ENCODE data around the gene FBXO33. TPM values are rescaled to one million over a fixed set of nuclear protein-coding genes. Genes with fewer than 3 reads are reported as not detected.
A peak's percentile ranks its signal among the peaks of the same experiment; 100 is the strongest.

FBXO33 gene
- total RNA-seq, 1 experiment from 2014 or later: 12.8 TPM

DNA sequence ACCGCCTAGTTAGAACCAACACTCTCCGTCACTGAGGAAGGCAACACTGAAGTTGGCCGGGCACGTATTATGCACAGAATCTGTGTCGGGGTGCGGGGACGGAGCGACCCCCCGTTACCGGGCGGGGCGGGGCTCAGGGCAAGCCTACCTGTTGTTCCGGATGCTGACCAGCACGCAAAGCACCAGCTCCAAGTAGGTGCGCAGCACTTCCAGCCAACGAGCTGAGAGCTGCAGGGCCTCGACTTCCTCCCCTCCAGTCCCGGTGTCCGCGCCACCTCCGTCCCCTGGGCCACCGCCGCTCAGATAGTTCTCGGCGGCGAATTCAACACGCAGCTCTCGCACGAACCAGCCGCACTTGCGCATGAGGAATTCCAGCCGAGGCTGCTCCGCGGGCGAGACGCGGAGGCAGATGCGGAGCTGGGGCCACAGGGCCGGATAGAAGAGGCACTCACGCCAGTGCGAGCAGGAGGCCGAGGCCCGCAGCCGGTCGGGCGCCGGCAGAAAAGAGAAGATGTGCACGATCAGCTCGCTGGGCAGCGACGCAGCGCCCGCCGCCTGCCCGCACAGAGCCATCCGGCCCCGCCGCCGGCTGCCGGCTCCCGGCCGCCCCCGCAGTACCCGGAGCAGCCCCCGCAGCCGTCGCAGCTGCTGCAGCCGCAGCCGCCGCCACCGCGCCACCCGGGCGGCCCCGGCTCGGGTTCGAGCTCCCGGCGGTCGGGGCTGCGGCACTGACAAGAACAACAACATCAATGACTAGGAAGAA is 636 bp downstream of the FBXO33 start:
- DNase-seq (ENCODE audit: low read depth): peak; percentile 24

GRCh38 chr14:39430762-39431415 is 1.3 kb downstream of the FBXO33 start:
- DNase-seq (ENCODE audit: low read depth): no peak

- no peak for DNase-seq (ENCODE audit: low read depth)
Observed at GRCh38 chr14:39428118-39428517, 4.1 kb downstream of the FBXO33 start.

- DNase-seq (ENCODE audit: low read depth): peak; percentile 69
Observed at GRCh38 chr14:39426605-39427004, 5.6 kb downstream of the FBXO33 start.

- no peak for DNase-seq (ENCODE audit: low read depth)
Observed at GRCh38 chr14:39425947-39426346, 6.3 kb downstream of the FBXO33 start.

DNA sequence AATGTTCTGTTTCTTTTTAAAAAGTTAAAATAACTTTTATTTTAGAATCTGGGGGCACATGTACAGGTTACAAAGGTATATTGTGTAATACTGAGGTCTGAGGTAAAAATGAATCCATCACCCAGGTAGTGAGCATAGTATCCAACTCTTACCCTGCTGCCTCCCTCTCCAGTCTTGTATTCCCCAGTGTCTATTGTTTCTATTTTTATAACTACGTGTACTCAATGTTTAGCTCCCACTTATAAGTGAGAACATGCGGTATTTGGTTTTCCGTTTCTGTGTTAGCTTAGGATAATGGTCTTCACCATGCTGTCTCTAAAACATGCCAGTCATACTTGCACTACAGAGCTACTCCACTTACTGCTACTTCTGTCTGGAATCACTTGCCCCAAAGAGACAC is 8.4 kb downstream of the FBXO33 start:
- DNase-seq (ENCODE audit: low read depth): no peak

GRCh38 chr14:39422243-39422642 is 10.0 kb downstream of the FBXO33 start:
- no peak for DNase-seq (ENCODE audit: low read depth)

- no peak for DNase-seq (ENCODE audit: low read depth)
Observed at GRCh38 chr14:39419272-39419671, 13.0 kb downstream of the FBXO33 start.

DNA sequence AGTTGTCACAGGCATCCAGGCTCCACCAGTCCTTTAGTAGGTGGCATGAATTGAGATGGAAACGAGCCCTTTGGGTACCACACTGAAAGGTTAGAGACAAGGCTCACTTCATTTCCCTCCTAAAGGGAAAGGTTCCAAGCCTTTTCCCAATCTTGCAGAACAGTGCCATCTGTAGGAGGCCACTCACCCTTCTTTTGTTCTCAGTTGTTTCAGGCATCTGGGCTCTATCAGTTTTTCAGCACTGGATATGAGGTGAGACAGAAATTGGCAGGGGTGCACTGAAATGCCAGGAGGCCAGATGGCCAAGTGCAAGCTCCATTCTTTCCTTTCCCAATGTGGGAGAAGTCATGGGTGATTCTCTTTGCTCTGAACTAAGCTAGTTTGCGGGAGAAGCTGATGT is 15.2 kb downstream of the FBXO33 start:
- no peak for DNase-seq (ENCODE audit: low read depth)

GRCh38 chr14:39416072-39416471 is 16.2 kb downstream of the FBXO33 start:
- no peak for DNase-seq (ENCODE audit: low read depth)

GRCh38 chr14:39406560-39406959 is 25.7 kb downstream of the FBXO33 start:
- DNase-seq (ENCODE audit: low read depth): no peak

DNA sequence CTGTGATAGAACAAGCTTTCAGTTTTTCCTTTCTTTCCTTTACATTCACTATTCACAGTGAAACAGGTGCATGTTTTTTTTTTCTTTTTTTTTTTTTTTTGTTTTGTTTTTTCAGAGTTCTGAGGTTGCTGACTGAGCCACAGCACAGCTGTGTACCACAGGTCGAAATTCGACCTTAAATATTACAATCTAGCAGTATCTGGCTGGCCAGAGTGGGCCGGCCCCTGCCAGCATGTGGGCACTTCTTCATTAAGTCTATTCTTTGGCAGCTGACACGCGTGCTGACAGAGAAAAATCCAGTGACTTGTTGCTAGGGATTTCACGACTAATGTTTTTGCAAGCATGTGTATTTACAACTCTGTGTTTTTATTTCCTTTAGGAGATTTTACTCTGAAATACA is 33.9 kb downstream of the FBXO33 start:
- DNase-seq (ENCODE audit: low read depth): peak; percentile 39

- peak; percentile 54 for DNase-seq (ENCODE audit: low read depth)
Observed at GRCh38 chr14:39396448-39396847, 35.8 kb downstream of the FBXO33 start.

DNA sequence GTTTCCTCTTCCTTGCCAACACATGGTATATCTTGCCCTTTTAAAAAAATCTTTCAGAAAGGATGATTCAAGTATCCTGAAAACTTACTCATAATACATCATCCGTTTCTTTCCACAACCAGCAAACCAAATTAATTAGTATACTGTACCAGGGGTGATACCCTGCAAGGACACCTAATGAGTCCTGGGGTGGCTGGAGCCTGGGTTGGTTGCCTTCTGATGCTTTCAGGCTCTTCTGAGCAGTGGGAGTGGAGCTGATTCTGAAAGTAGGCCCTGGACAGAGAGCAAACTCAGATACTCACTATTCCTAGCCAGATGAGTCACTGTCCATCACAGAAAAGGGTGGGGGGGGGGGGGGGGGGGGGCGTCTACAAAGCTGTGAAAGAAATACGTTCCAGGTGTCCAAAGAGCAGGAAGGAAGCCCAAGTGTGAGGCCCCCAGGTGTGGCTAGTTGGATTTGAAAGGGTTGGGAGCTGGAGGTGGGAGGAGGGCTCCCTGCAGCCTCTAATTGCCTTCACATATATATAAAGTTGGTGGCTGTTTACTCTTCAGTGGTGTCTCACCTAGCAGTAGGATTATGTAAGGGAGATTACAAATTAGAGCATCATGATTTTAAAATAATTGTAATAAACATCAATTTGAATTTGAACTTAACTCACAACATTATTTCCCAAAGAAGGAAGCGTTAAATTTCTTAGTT is 36.5 kb downstream of the FBXO33 start:
- no peak for DNase-seq (ENCODE audit: low read depth)

DNA sequence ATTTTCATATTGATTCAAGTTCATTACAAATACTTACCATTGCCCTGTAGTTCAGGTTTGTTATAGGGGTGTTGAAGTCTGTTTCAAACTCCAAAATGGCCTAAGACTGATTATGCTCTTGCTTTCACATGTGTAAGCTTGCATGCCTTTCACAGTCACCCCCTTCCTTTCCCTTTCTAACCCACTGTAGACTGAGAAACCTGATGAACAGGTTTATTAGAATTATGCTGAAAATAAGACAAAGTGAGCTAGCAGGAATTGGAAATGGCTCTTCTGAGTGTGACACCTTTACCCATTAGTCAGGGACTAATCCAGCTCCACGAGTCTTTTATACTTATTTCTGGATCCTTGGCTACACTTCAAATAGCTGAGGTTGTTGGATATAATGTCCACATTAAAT is 38.9 kb downstream of the FBXO33 start:
- no peak for DNase-seq (ENCODE audit: low read depth)

- DNase-seq (ENCODE audit: low read depth): no peak
Observed at GRCh38 chr14:39384177-39384576, 48.1 kb downstream of the FBXO33 start.

GRCh38 chr14:39383741-39384140 is 48.5 kb downstream of the FBXO33 start:
- no peak for DNase-seq (ENCODE audit: low read depth)

DNA sequence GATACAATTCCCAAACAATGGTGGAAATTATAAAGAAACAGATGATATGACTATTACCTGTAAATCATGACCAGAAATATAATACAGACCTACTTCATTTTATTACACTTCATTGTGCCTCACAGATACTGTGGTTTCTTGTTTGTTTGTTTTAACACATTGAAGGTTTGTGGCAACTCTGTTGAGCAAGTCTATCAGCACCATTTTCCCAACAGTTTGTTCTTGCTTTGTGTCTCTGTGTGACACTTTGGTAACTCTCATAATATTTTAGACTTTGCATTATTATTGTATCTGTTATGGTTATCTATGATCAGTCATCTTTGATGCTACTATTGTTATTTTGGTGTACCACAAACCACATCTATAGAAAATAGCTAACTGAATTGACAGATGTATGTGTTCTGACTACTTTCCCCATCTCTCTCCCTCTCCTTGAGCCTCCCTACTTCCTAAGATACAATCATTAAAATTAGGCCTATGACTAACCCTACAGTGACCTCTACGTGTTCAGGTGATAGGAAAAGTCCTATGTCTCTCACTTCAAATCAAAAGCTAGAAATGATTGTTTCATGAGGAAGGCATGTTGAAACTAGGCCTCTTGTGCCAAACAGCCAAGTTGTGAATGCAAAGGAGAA is 49.1 kb downstream of the FBXO33 start:
- DNase-seq (ENCODE audit: low read depth): no peak

DNA sequence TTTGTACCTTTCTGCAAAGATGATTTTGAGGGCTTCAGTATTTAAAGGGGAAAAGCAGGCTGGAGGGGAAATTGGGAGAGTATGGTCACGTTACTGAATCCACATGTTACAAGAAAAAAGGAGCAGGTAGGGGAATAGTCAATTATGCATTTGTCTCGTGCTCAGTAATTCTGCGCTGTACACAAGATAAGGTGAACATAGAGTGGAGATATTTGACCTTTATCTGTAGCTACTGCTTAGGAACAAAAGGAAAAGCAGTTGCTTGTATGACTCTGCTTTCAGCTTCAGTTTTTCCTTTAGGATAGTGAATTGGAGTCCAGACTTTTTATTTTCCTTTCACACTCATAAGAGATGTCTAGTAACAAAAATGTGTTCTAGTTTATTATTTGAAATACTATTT is 49.8 kb downstream of the FBXO33 start:
- DNase-seq (ENCODE audit: low read depth): no peak

- no peak for DNase-seq (ENCODE audit: low read depth)
Observed at GRCh38 chr14:39381366-39381765, 50.9 kb downstream of the FBXO33 start.

DNA sequence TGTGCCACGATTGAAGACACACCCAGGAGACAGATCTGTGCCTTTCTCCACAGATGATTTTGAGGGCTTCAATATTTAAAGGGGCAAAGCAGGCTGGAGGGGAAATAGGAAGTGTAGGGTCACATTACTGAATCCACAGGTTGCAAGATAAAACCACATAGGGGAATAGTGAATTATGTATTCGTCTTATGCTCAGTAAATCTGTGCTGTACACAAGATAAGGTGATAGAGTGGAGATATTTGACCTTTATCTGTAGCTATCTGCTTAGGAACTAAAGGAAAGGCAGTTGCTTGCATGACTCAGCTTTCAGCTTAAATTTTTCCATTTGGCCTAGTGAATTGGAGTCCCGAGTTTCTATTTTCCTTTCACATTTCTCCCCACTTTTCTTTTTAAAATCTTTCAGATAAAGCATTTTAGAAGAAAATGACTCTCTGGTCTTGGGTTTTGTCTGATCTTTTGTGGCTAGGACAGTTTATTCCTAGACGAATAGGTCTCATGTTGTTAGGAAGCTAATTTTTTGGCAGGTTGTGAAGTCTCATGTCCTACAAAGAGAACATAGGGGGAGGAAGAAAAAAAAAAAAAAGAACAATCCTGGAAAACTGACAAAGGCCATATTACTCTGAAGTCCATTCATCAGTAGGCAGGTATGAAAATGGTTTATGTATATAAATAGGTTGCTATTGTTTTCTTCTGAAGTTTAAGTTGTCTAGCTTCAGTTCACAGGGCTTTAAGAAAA is 55.4 kb downstream of the FBXO33 start:
- DNase-seq (ENCODE audit: low read depth): peak; percentile 47
